Gastrocnemius medialis (tissue), 4 donors: ENCODE measurements around the gene STRBP. TPM values are rescaled to one million over a fixed set of nuclear protein-coding genes. Genes with fewer than 3 reads are reported as not detected.

ENCODE experiments used
- ATAC-seq, 2 donors: fragments of 150-250 bp; one replicate each; pipeline ENCODE4 v1.9.1; 2016
- DNase-seq, 2 donors: peaks; one replicate each; pipeline ENCODE4 v3.0.0-alpha.2; 2019
- H3K27ac ChIP-seq, 4 donors: fragments of 200-600 bp; sonication (generic); 1 replicate in 1 of 4; 2 replicates in 3 of 4; pipeline ENCODE4 v1.5.1; 2016 to 2018; ENCODE audit warnings: mild to moderate bottlenecking in 2 of 4, moderate library complexity in 1 of 4
- H3K27me3 ChIP-seq, 3 donors: fragments of 200-600 bp; sonication (generic) in 2 of 3; 1 replicate in 1 of 3; 2 replicates in 2 of 3; pipeline versions ENCODE4 v1.5.1 to v1.6.0; 2016 to 2019; ENCODE audit warnings: mild to moderate bottlenecking in 1 of 3, moderate library complexity in 1 of 3
- H3K36me3 ChIP-seq, 2 donors: fragments of 200-600 bp; sonication (generic) in 1 of 2; one replicate each; pipeline ENCODE4 v1.5.1; 2017 to 2018
- H3K4me1 ChIP-seq, 2 donors: fragments of 200-600 bp; sonication (generic) in 1 of 2; one replicate each; pipeline ENCODE4 v1.5.1; 2016 to 2017; ENCODE audit warnings: mild to moderate bottlenecking in 2 of 2
- H3K4me3 ChIP-seq, 4 donors: fragments of 200-600 bp; sonication (generic) in 3 of 4; 1 replicate in 1 of 4; 2 replicates in 3 of 4; pipeline ENCODE4 v1.5.1; 2016 to 2019; ENCODE audit warnings: mild to moderate bottlenecking in 2 of 4
- H3K9me3 ChIP-seq, 3 donors: fragments of 200-600 bp; sonication (generic) in 2 of 3; 1 replicate in 1 of 3; 2 replicates in 2 of 3; pipeline ENCODE4 v1.5.1; 2016 to 2019
- POLR2A ChIP-seq, 2 donors: fragments of 450-650 bp; IDR thresholded peaks; one replicate each; pipeline ENCODE4 v1.6.1; 2017; ENCODE audit warnings: antibody characterized with exemption in 2 of 2, mild to moderate bottlenecking in 2 of 2, moderate library complexity in 2 of 2
- in situ Hi-C, 4 donors: fragments of 200-750 bp; cut with MboI; loops; one replicate each; pipeline versions ENCODE4 v1.15.0 to v1.8.0; 2017; ENCODE audit warnings: low sequenced_read_pairs in 4 of 4
- intact Hi-C: fragments of 100-400 bp; cut with DNase I; formaldehyde crosslinking; loops from one replicate; pipeline ENCODE4 v1.15.1; 2023; ENCODE audit warnings: low total_unique reads
- total RNA-seq, 4 donors: library from RNA; depleted of rRNA; stranded (reverse); fragments of >200 nt; gene quantifications; one replicate each; pipeline versions ENCODE4 v1.1.0 to v1.2.3, GENCODE V29; 2016
- TF ChIP-seq, protein P1 (sequence below), 5 experiments: fragments of 450-650 bp in 3 of 5; fragments of 200-600 bp in 2 of 5; sonication (generic) in 2 of 5; IDR thresholded peaks in 4 of 5; conservative IDR thresholded peaks in 1 of 5; 1 replicate in 4 of 5; 2 replicates in 1 of 5; pipeline ENCODE4 v1.5.1; 2016 to 2019; ENCODE audit warnings: antibody characterized with exemption in 5 of 5, mild to moderate bottlenecking in 3 of 5, moderate library complexity in 3 of 5

The STRBP gene
- total RNA-seq, 4 donors from 2014 or later = 5.0 to 25.0 (median 13.2) TPM

DNA sequence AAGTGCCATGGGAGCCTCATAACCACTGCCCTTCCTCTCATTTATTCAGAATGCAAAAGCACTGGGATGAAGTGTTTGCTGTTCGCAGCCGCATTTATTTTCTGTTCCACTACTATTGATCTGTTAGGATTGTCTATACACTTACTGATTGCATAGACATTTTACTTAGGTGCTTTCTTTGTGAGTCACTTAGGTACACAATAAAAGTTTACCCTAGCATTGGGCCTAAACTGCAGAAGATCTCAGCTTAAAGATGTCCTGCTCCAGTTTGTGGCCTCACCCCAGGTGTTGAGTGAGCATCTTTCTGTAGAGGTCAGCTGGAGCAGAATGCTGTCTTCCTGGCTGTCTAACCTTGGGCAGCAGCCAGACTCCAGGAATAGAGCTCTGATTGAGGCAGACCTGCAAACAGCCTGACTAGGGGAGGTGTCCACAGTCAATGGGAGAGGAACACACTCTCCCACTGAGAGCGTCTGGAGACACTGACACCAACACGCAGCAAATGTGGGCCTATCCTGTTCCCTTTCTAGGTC, 181.0 kb downstream of the STRBP start:
- H3K4me1 ChIP-seq = no peaks in the 10 kb centered on the region
- H3K27me3 ChIP-seq = no peaks in the 10 kb centered on the region
- in situ Hi-C loops (loop anchor here in 2 of 4 donors (10.0 to 25.0 kb wide), 2 partner anchors 250 to 267 kb away; partner anchors contain the start of gene CRB2 (in 1 of the 2)), intact Hi-C loops (loop anchor here (10.0 kb wide), 1 partner anchor 257 kb away; no protein-coding TSS in a partner anchor)
- H3K9me3 ChIP-seq = no peaks in the 10 kb centered on the region
- no peak overlapping the region for H3K4me3 ChIP-seq
- peak in 1 of 2 donors; percentile 60 for ATAC-seq
- H3K27ac ChIP-seq = no peak overlapping the region
- H3K36me3 ChIP-seq = peaks cover 0 to 52% of the 10 kb centered on the region in 2 donors
- peak in 1 of 2 donors; percentile 37 for DNase-seq
- TF ChIP-seq, protein P1, sequence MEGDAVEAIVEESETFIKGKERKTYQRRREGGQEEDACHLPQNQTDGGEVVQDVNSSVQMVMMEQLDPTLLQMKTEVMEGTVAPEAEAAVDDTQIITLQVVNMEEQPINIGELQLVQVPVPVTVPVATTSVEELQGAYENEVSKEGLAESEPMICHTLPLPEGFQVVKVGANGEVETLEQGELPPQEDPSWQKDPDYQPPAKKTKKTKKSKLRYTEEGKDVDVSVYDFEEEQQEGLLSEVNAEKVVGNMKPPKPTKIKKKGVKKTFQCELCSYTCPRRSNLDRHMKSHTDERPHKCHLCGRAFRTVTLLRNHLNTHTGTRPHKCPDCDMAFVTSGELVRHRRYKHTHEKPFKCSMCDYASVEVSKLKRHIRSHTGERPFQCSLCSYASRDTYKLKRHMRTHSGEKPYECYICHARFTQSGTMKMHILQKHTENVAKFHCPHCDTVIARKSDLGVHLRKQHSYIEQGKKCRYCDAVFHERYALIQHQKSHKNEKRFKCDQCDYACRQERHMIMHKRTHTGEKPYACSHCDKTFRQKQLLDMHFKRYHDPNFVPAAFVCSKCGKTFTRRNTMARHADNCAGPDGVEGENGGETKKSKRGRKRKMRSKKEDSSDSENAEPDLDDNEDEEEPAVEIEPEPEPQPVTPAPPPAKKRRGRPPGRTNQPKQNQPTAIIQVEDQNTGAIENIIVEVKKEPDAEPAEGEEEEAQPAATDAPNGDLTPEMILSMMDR (IDR thresholded peaks at IDR 0.05 in 4 of 5, conservative IDR thresholded peaks at IDR 0.05 in 1 of 5) = no peak
- TF ChIP-seq POLR2A (IDR thresholded peaks at IDR 0.05) = no peak

DNA sequence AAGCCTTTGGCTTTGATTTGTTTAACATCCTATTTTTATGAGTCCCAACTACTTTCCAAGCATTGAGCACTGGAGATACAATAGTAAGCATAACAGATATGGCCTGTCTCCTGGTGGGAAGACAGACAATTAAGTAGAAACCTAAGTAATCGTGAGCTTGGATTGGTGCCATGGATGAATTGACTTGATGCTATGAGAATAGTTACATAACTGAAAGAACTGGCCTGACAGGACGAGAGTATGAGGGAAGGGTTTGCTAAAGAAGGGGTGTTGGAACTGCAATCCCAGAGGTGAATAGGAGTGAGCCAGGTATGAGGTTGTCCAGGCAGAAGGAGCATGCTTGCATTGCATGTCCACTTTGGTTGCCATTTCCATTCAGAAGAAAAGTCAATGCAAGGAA, 182.5 kb downstream of the STRBP start:
- ATAC-seq = no peak
- peaks cover 0 to 50% of the 10 kb centered on the region in 2 donors for H3K36me3 ChIP-seq
- intact Hi-C loops = loop anchor here (10.0 kb wide), 1 partner anchor 259 kb away; no protein-coding TSS in a partner anchor
- in situ Hi-C loops = loop anchor here in 2 of 4 donors (10.0 to 25.0 kb wide), 2 partner anchors 251 to 269 kb away; partner anchors contain the start of gene CRB2 (in 1 of the 2)
- no peak overlapping the region for H3K4me3 ChIP-seq
- no peak overlapping the region for H3K27ac ChIP-seq
- no peak for TF ChIP-seq POLR2A (IDR thresholded peaks at IDR 0.05)
- TF ChIP-seq, protein P1 (IDR thresholded peaks at IDR 0.05 in 4 of 5, conservative IDR thresholded peaks at IDR 0.05 in 1 of 5) = no peak
- no peaks in the 10 kb centered on the region for H3K27me3 ChIP-seq
- H3K4me1 ChIP-seq = no peaks in the 10 kb centered on the region
- no peak for DNase-seq
- H3K9me3 ChIP-seq = no peaks in the 10 kb centered on the region

DNA sequence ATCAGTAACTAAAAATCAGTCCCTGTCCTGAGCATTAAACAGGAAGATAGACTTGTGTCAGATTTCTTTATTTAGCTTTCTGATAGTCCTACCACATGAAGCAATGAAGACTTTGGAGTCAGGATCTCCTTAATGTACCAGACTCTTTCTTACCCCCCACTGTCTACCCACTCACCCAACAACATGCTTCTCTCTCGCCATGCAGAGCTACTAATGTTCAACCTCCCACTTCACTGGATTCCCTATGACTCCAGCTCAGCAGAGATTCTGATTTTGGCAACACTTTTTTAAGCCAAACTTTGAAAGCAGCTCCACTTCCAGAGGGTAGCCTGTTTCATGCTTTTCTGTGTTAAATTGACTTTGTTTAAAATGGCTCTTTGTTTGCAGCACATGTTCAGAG, 184.1 kb downstream of the STRBP start:
- TF ChIP-seq, protein P1 (IDR thresholded peaks at IDR 0.05 in 4 of 5, conservative IDR thresholded peaks at IDR 0.05 in 1 of 5) = no peak
- TF ChIP-seq POLR2A (IDR thresholded peaks at IDR 0.05) = no peak
- peaks cover 0 to 53% of the 10 kb centered on the region in 2 donors for H3K36me3 ChIP-seq
- in situ Hi-C loops = loop anchor here in 2 of 4 donors (10.0 to 25.0 kb wide), 2 partner anchors 253 to 271 kb away; partner anchors contain the start of gene CRB2 (in 1 of the 2)
- no peak overlapping the region for H3K27ac ChIP-seq
- intact Hi-C loops = loop anchor here (10.0 kb wide), 1 partner anchor 261 kb away; no protein-coding TSS in a partner anchor
- no peaks in the 10 kb centered on the region for H3K9me3 ChIP-seq
- ATAC-seq = no peak
- H3K27me3 ChIP-seq = no peaks in the 10 kb centered on the region
- H3K4me3 ChIP-seq = no peak overlapping the region
- no peaks in the 10 kb centered on the region for H3K4me1 ChIP-seq
- DNase-seq = no peak

DNA sequence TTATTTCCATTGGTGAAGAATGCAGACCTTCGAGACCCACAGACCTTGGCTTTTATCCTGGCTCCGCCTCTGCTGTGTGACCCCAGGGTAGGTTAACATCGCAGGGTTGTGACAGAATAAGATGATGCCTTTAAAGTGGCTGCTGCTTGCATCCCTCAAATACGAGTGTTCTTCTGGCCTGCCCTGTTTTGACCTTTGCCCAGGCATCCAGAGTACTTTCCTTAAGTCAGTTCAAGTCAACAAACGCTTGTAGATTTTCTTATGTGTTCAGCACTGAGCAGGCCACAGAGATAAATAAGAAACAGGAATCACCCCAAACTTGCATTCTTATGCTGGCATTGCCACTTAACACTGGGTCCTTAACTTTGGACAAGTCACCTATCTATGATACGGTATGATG, 184.7 kb downstream of the STRBP start:
- no peak for ATAC-seq
- TF ChIP-seq, protein P1 (IDR thresholded peaks at IDR 0.05 in 4 of 5, conservative IDR thresholded peaks at IDR 0.05 in 1 of 5) = no peak
- no peak for TF ChIP-seq POLR2A (IDR thresholded peaks at IDR 0.05)
- in situ Hi-C loops (loop anchor here in 2 of 4 donors (10.0 to 25.0 kb wide), 2 partner anchors 254 to 271 kb away; partner anchors contain the start of gene CRB2 (in 1 of the 2)), intact Hi-C loops (loop anchor here (10.0 kb wide), 1 partner anchor 261 kb away; no protein-coding TSS in a partner anchor)
- Histone ChIP-seq H3K27me3 (no peaks in the 10 kb centered on the region), H3K27ac (no peak overlapping the region), H3K4me3 (no peak overlapping the region), H3K4me1 (no peaks in the 10 kb centered on the region), H3K9me3 (no peaks in the 10 kb centered on the region), H3K36me3 (peaks cover 0 to 57% of the 10 kb centered on the region in 2 donors)
- no peak for DNase-seq
